Hair follicle dermal papilla cell (primary cell): ENCODE measurements around the gene SIGLEC1. TPM values are rescaled to one million over a fixed set of nuclear protein-coding genes. Genes with fewer than 3 reads are reported as not detected.

Experiments used
- total RNA-seq: library from RNA; depleted of rRNA; stranded (reverse); fragments of >200 nt; gene quantifications from 2 replicates; pipeline ENCODE4 v1.2.3, GENCODE V29; 2012

Gene SIGLEC1
- under 0.01 TPM in 1 of 2 replicates, not detected in the other for total RNA-seq

DNA sequence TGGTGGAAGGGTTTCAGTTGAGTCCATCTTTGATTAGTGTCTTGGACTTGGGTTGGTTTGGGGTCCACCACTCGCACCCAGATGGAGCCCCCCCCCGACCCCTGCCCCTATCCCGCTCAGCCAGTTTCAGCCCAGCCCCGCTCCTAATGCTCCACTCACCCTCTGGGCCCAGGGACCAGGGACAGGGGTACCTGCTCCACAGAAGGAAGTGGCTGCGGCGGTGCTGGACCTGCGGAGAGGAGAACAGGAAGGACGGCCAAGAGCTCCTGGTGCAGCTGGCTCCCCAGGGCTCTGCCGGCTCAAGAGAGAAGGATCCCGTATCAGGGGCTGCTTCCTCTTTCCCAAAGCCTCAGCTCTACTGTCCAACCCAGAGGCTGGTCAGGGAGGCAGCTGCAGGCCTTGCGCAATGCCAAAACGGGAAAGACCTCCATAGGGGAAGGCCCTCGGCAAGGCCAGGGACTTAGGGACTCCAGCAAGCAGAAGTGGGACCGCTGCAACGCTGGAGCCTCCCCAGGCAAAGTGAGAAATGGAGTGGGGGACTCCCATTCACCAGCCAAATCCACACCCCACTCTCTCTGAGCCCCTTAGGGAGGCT is at the start of gene SIGLEC1:
Gene SIGLEC1, minus strand, starts transcription at position 322 of the 595 bp plus-strand sequence. CDS start 5,472 bp downstream, outside the sequence.

DNA sequence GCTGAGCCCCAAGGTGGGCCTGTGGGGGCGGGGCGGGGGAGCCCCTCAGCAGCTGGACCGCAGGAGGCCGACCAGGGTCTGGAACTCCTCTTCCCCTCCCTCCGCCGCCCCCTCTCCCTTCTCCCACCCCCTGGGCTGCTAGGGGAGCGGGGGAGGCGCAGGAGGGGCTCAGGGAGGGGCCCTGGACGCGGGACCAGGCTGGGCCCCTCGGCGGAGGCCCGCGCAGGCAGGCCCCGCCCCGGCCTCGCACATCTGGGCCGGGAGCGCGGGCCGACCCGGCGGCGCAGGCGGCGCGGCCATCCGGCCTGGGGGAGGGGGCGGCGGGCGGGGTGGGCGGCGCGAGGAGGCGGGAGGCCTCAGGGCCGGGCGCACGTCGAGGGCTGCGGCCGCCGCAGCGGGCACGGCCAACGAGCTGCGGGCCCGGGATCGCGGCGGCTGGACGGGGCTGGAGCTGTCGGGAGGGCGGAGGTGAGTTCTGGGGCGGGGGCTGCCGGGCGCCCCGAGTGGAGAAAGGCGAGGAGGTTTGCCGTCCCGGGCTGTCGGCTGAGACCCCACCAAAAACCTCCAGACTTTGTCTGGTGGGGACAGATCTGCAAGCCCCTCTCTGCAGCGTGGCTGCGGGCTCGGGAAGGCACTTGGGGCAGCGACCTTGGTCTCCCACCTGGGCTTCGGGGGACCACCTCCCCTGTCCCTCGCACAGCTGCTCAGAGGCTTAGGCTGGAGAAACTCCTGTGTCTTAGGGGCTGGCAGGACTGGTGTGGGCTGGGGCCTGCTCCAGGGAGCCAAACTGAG is 20.1 kb upstream of the SIGLEC1 start, which contains the start of gene HSPA12B:
Gene HSPA12B, plus strand, starts transcription at position 359 of the 792 bp plus-strand sequence. CDS start 5,990 bp downstream, outside the sequence.

DNA sequence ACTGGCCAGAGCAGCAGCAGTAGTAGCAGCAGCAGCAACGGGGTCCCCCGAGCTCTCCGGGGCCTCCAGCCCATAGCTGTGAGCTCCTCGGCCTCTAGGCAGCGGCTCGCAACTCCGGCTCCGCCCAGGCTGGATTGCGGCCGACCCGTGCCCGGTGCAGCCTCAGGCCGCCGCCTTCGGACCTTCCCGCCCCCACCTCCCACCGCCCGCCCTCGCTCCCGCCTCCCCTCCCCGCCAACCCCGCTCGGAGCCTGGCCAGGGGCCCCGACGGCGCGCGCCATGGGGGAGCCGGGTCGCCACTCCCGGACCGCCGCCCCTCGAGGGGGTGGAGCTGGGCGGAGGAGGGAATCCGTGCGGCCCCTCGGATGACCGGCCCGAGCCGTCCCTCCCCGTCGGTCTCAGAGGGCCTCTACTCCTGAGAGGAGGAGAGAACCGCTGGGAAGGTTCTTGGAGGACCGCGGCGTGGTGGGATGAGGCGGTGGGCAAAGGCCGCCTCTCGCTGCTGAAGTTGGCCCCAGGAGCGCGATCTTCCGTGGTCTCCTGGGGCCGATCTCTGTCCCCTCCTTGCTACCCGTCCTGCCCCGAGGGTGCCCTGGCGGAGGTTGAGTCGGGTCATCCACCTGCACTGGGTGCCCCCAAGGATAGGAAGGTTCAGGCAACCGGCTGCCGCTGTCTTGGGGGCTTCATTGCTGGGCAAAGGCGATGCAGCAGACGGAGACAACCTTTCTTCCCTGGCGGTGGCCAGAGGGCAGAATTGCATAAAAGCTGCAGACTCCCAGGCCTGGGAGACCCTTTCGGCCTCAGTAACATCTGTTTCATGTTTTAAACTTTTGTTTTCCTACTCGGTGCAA is 30.2 kb downstream of the SIGLEC1 start, which contains the start of gene ADAM33:
Gene ADAM33, minus strand, starts transcription at position 80 of the 851 bp plus-strand sequence. Its CDS starts 6 bp downstream, at position 74.

DNA sequence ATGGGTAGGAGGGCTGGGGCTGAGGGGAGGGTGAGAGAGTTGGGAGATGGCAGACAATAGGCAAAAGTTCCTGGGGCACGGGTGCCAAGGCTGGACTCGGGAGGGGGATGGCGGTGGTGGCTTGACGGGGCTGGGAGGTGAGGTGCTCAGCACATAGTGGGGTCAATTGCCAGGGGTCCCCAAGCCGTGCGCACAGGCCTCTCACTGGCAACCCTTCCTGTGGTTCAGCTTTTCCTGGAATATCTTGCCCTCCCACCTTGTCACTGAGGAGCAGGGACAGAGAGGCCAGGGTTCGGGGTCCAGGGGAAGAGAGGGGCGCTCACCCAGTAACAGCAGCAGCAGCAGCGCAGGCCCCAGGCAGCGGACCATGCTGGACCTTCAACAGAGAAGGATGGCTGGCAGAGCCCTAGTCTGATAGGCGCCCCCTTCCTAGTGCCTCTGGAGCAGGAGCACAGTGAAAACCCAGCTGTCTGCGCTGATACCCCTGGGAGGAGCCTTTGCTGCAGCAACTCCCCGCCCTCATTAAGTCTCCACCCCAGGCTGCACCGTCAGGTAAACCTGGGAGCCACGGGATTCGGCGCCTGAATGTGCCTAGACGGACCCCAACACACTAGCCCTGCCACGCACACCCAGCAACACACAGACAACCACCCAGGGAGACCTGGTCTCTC is 49.2 kb downstream of the SIGLEC1 start, which contains the start of gene GFRA4:
Gene GFRA4, minus strand, starts transcription at position 369 of the 671 bp plus-strand sequence. Its CDS starts 0 bp downstream, at position 369.

Other genes starting within 250 kb of the SIGLEC1 start
- gene ATRN, start 241.6 kb downstream of the SIGLEC1 start, total RNA-seq = 39.3 and 47.5 TPM in 2 replicates
- gene GFRA4, start 49.2 kb downstream of the SIGLEC1 start, total RNA-seq = not detected in 2 replicates
- gene ADAM33, start 30.6 kb downstream of the SIGLEC1 start, total RNA-seq = 194 and 229 TPM in 2 replicates
- 0.65 and 0.73 TPM in 2 replicates for gene HSPA12B, start 20.1 kb upstream of the SIGLEC1 start, total RNA-seq
- 30.2 and 36.7 TPM in 2 replicates for gene ADISSP, start 55.2 kb upstream of the SIGLEC1 start, total RNA-seq
- under 0.01 TPM in 1 of 2 replicates, not detected in the other for gene SPEF1, start 68.8 kb upstream of the SIGLEC1 start, total RNA-seq
- gene CENPB, start 74.1 kb upstream of the SIGLEC1 start, total RNA-seq = 122 and 126 TPM in 2 replicates
- gene CDC25B, start 83.7 kb upstream of the SIGLEC1 start, total RNA-seq = 61.3 and 70.3 TPM in 2 replicates
- gene AP5S1, start 107.9 kb upstream of the SIGLEC1 start, total RNA-seq = 37.0 and 38.0 TPM in 2 replicates
- 37.5 and 46.6 TPM in 2 replicates for gene MAVS, start 134.2 kb upstream of the SIGLEC1 start, total RNA-seq
- 57.3 and 65.6 TPM in 2 replicates for gene PANK2, start 176.8 kb upstream of the SIGLEC1 start, total RNA-seq